ENCODE measurements around the gene MATR3.
"Not testable (repeated sequence)": the region's sequence is repeated elsewhere in the genome, so short reads cannot be mapped to it uniquely, and the experiment has no call there.

MATR3 gene

GRCh38 chr5:139266236-139266635 is 27.3 kb upstream of the MATR3 start:
- TF ChIP-seq ZNF274 (IDR thresholded peaks at IDR 0.05; ENCODE audit: low read depth, low read length) (no peak), SUZ12 (IDR thresholded peaks at IDR 0.05; ENCODE audit: extremely low read depth, insufficient read depth, insufficient read length) (no peak)
- Histone ChIP-seq H3K4me3 (ENCODE audit: insufficient read length, low read depth) (no peak overlapping the region), H3K27me3 (ENCODE audit: insufficient read depth, insufficient read length) (no peaks in the 10 kb centered on the region), H3K9ac (ENCODE audit: insufficient read length, low read depth) (no peak overlapping the region), H3K9me3 (ENCODE audit: insufficient read depth, low read length) (no peaks in the 10 kb centered on the region), H3K4me1 (ENCODE audit: insufficient read depth, insufficient read length) (no peaks in the 10 kb centered on the region), H3K36me3 (ENCODE audit: insufficient read depth, insufficient read length, low read length) (no peaks in the 10 kb centered on the region)
- no peak for DNase-seq (ENCODE audit: low read depth, low spot score)

GRCh38 chr5:139267481-139267880 is 26.1 kb upstream of the MATR3 start:
- H3K36me3 ChIP-seq (ENCODE audit: insufficient read depth, insufficient read length, low read length): no peaks in the 10 kb centered on the region
- no peak for DNase-seq (ENCODE audit: low read depth, low spot score)
- no peaks in the 10 kb centered on the region; the same call in 1 of the 2 replicates for H3K9me3 ChIP-seq (ENCODE audit: insufficient read depth, low read length)
- H3K9ac ChIP-seq (ENCODE audit: insufficient read length, low read depth): no peak overlapping the region
- no peaks in the 10 kb centered on the region for H3K27me3 ChIP-seq (ENCODE audit: insufficient read depth, insufficient read length)
- no peaks in the 10 kb centered on the region for H3K4me1 ChIP-seq (ENCODE audit: insufficient read depth, insufficient read length)
- no peak for TF ChIP-seq SUZ12 (IDR thresholded peaks at IDR 0.05; ENCODE audit: extremely low read depth, insufficient read depth, insufficient read length)
- no peak for TF ChIP-seq YY1 (IDR thresholded peaks at IDR 0.05; ENCODE audit: insufficient read depth, insufficient read length)
- no peak for TF ChIP-seq ZNF274 (IDR thresholded peaks at IDR 0.05; ENCODE audit: low read depth, low read length)
- H3K4me3 ChIP-seq (ENCODE audit: insufficient read length, low read depth): no peak overlapping the region

GRCh38 chr5:139268364-139269202 is 25.0 kb upstream of the MATR3 start:
- DNase-seq (ENCODE audit: low read depth, low spot score): no peak
- H3K4me3 ChIP-seq (ENCODE audit: insufficient read length, low read depth): no peak overlapping the region
- no peaks in the 10 kb centered on the region for H3K27me3 ChIP-seq (ENCODE audit: insufficient read depth, insufficient read length)
- TF ChIP-seq SUZ12 (IDR thresholded peaks at IDR 0.05; ENCODE audit: extremely low read depth, insufficient read depth, insufficient read length) (no peak), ZNF274 (IDR thresholded peaks at IDR 0.05; ENCODE audit: low read depth, low read length) (no peak), YY1 (IDR thresholded peaks at IDR 0.05; ENCODE audit: insufficient read depth, insufficient read length) (no peak)
- H3K9ac ChIP-seq (ENCODE audit: insufficient read length, low read depth): no peak overlapping the region
- H3K4me1 ChIP-seq (ENCODE audit: insufficient read depth, insufficient read length): peaks cover 2% of the 10 kb centered on the region
- no peaks in the 10 kb centered on the region for H3K36me3 ChIP-seq (ENCODE audit: insufficient read depth, insufficient read length, low read length)
- no peaks in the 10 kb centered on the region; the same call in 1 of the 2 replicates for H3K9me3 ChIP-seq (ENCODE audit: insufficient read depth, low read length)

GRCh38 chr5:139270718-139271117 is 22.8 kb upstream of the MATR3 start:
- DNase-seq (ENCODE audit: low read depth, low spot score); H3K9ac ChIP-seq (ENCODE audit: insufficient read length, low read depth): not testable (repeated sequence)
- peaks cover 15% of the 10 kb centered on the region for H3K36me3 ChIP-seq (ENCODE audit: insufficient read depth, insufficient read length, low read length)

GRCh38 chr5:139271201-139272027 is 22.1 kb upstream of the MATR3 start:
- Histone ChIP-seq H3K27me3 (ENCODE audit: insufficient read depth, insufficient read length) (no peaks in the 10 kb centered on the region), H3K9ac (ENCODE audit: insufficient read length, low read depth) (no peak overlapping the region), H3K4me3 (ENCODE audit: insufficient read length, low read depth) (no peak overlapping the region), H3K9me3 (ENCODE audit: insufficient read depth, low read length) (no peaks in the 10 kb centered on the region; the same call in 1 of the 2 replicates), H3K4me1 (ENCODE audit: insufficient read depth, insufficient read length) (peaks cover 2% of the 10 kb centered on the region), H3K36me3 (ENCODE audit: insufficient read depth, insufficient read length, low read length) (peaks cover 22% of the 10 kb centered on the region)
- DNase-seq (ENCODE audit: low read depth, low spot score): no peak
- TF ChIP-seq YY1 (IDR thresholded peaks at IDR 0.05; ENCODE audit: insufficient read depth, insufficient read length) (no peak), ZNF274 (IDR thresholded peaks at IDR 0.05; ENCODE audit: low read depth, low read length) (no peak), SUZ12 (IDR thresholded peaks at IDR 0.05; ENCODE audit: extremely low read depth, insufficient read depth, insufficient read length) (no peak)

More at GRCh38 chr5:139270718-139271117, 22.8 kb upstream of the MATR3 start:
- H3K9me3 ChIP-seq (ENCODE audit: insufficient read depth, low read length); H3K27me3 ChIP-seq (ENCODE audit: insufficient read depth, insufficient read length); H3K4me1 ChIP-seq (ENCODE audit: insufficient read depth, insufficient read length); H3K4me3 ChIP-seq (ENCODE audit: insufficient read length, low read depth): not testable (repeated sequence)

GRCh38 chr5:139272471-139273321 is 20.8 kb upstream of the MATR3 start:
- Histone ChIP-seq H3K9me3 (ENCODE audit: insufficient read depth, low read length) (no peaks in the 10 kb centered on the region; the same call in 1 of the 2 replicates), H3K27me3 (ENCODE audit: insufficient read depth, insufficient read length) (no peaks in the 10 kb centered on the region), H3K4me3 (ENCODE audit: insufficient read length, low read depth) (no peak overlapping the region), H3K9ac (ENCODE audit: insufficient read length, low read depth) (peak overlapping the region; percentile 75), H3K36me3 (ENCODE audit: insufficient read depth, insufficient read length, low read length) (peaks cover 35% of the 10 kb centered on the region), H3K4me1 (ENCODE audit: insufficient read depth, insufficient read length) (peaks cover 2% of the 10 kb centered on the region)
- no peak for DNase-seq (ENCODE audit: low read depth, low spot score)
- TF ChIP-seq SUZ12 (IDR thresholded peaks at IDR 0.05; ENCODE audit: extremely low read depth, insufficient read depth, insufficient read length) (no peak), YY1 (IDR thresholded peaks at IDR 0.05; ENCODE audit: insufficient read depth, insufficient read length) (no peak), ZNF274 (IDR thresholded peaks at IDR 0.05; ENCODE audit: low read depth, low read length) (no peak)

- TF ChIP-seq ZNF274 (IDR thresholded peaks at IDR 0.05; ENCODE audit: low read depth, low read length) (no peak), YY1 (IDR thresholded peaks at IDR 0.05; ENCODE audit: insufficient read depth, insufficient read length) (no peak), SUZ12 (IDR thresholded peaks at IDR 0.05; ENCODE audit: extremely low read depth, insufficient read depth, insufficient read length) (no peak)
Observed at GRCh38 chr5:139273322-139273571, 20.3 kb upstream of the MATR3 start.

More at GRCh38 chr5:139273322-139273571, 20.3 kb upstream of the MATR3 start:
- H3K27me3 ChIP-seq (ENCODE audit: insufficient read depth, insufficient read length): no peaks in the 10 kb centered on the region
- peak overlapping the region; percentile 75 for H3K9ac ChIP-seq (ENCODE audit: insufficient read length, low read depth)
- H3K4me1 ChIP-seq (ENCODE audit: insufficient read depth, insufficient read length): peaks cover 3% of the 10 kb centered on the region
- peaks cover 41% of the 10 kb centered on the region for H3K36me3 ChIP-seq (ENCODE audit: insufficient read depth, insufficient read length, low read length)
- peak overlapping the region; percentile 97 for H3K4me3 ChIP-seq (ENCODE audit: insufficient read length, low read depth)
- no peaks in the 10 kb centered on the region; the same call in 1 of the 2 replicates for H3K9me3 ChIP-seq (ENCODE audit: insufficient read depth, low read length)
- no peak for DNase-seq (ENCODE audit: low read depth, low spot score)

Measured in NT2/D1 (cell line).